ENCODE results near the gene FNDC7. TPM values are rescaled to one million over a fixed set of nuclear protein-coding genes. Genes with fewer than 3 reads are reported as not detected.
"Not testable (repeated sequence)": the region's sequence is repeated elsewhere in the genome, so short reads cannot be mapped to it uniquely, and the experiment has no call there.

Gene FNDC7
- not detected for polyA plus RNA-seq (ENCODE audit: insufficient read length)

DNA sequence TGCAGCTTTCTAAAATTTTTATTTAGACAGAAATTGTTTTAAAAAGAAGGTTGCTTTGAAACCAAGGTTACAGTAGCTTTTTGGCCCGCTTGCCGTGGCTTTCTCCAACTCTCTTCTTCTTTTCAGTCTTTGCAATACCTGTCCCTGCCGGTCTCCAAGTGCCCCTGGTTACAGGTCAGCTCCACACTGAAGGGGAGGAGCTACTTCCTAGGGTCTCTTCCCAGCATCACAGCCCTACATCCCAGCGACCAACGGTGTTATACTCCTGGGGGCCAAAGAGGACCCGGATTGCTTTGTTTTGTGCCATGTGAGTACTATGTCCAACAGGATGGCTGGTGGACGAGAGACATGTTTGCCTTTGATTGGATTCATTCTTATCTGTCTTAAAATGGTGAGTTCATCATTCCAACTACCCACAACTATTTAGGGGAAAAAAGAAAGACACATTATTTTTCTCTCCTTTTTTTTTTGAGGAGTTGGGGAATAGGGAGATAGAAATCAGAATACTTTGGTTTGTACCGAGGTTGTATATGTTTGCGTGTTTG, at the start of gene FNDC7:
Gene FNDC7 (plus strand): TSS at position 303 of the 545 bp plus-strand sequence. CDS start 26 bp downstream, at position 329.
- no peak for DNase-seq

DNA sequence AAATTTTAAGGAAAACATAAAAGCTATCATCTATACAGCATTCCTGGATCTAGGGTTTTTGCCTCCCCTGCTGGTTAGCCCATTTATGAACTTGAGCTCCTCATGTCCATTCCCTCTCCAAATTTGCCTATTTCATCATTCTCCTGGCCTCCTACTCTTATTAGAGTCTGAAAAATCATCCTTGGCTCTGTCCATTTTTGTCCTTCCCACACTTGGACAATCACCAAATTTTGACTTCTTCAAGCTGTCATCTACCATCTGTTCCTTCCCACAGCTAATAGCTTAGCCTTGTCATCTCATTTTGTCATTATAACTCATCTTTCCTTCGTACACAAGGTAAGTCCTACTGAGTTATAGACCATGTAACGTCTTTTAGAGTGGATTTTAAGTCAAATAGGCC, 49.6 kb upstream of the FNDC7 start:
- no peak for DNase-seq

GRCh38 chr1:108664481-108664880, 48.2 kb upstream of the FNDC7 start:
- no peak for DNase-seq

- no peak for DNase-seq
Observed at GRCh38 chr1:108665067-108665466, 47.6 kb upstream of the FNDC7 start.

GRCh38 chr1:108665771-108666170, 46.9 kb upstream of the FNDC7 start:
- DNase-seq: no peak

GRCh38 chr1:108667422-108667821, 45.3 kb upstream of the FNDC7 start:
- not testable (repeated sequence) for DNase-seq

GRCh38 chr1:108668777-108669176, 43.9 kb upstream of the FNDC7 start:
- DNase-seq: no peak

DNA sequence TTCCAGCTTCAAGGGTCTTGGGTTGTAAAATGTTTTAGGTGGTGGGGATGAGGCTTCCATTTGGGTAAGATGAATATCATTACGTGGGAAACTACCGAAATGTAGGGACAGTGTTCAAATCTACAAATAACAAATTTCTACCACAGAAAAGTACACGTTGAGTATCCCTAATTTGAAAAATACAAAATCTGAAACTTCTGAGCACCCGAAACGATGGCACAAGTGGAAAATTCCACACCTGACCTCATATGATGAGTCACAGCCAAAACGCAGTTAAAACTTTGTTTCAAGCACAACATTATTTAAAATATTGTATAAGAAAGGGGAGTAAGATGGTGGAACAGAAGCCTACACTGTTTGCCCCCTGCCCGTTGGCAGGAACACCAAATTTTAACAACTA, 43.0 kb upstream of the FNDC7 start:
- DNase-seq: no peak

- DNase-seq: no peak
Observed at GRCh38 chr1:108670131-108670773, 42.5 kb upstream of the FNDC7 start.

- DNase-seq: no peak
Observed at GRCh38 chr1:108671143-108671542, 41.6 kb upstream of the FNDC7 start.

GRCh38 chr1:108678706-108679105, 34.0 kb upstream of the FNDC7 start:
- no peak for DNase-seq

GRCh38 chr1:108679586-108680213, 33.0 kb upstream of the FNDC7 start:
- no peak for DNase-seq

GRCh38 chr1:108681701-108682100, 31.0 kb upstream of the FNDC7 start:
- not testable (repeated sequence) for DNase-seq

DNA sequence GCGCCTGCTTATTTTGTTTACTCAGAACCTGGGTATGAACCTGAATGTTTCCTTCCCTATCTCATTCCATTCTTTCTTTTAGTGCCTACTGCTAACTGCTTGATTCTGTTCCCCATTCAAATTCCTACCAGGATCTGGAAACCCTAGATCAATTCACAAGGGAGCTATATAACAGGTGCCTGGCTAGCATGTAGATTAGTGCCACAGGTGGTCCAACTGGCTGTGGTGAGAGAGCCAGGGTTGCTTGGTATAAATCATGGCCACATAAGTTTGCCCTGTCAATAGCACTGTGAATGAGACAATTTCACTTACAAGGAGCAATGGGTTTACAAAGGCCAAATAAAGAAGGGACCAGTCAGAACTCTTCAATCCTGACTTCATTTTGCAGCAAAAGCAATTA, 27.2 kb upstream of the FNDC7 start:
- no peak for DNase-seq

DNA sequence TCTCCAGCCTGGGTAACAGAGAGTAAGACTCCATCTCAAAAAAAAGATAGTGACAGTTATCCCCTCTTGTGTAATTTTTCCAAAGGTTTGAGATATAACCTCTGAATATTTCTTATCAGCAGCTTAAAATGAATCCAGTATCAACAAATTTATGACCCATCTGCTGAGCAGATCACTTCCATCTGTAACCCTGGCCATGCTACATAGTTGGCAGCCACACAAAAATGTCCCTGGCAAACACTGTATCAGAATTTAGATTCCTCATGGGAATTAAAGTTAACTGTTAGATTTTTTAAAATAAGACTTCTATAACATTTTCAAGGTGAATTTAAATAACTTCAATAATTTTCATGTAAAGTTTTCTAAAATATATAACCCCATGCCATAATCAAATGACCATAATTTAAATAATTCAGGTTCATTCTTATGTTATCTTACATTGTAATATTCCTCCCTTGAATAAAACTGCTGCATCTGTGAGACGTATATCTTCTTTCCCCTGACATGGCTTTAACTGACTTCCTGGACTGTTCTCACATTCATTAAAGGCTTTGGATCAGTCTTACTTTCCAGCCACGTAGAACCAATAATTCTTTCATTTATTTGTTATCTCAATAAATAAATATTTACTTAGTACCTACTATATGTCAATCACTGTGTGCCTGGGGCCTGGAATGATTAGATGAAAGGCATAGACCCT, 25.9 kb upstream of the FNDC7 start:
- no peak for DNase-seq

DNA sequence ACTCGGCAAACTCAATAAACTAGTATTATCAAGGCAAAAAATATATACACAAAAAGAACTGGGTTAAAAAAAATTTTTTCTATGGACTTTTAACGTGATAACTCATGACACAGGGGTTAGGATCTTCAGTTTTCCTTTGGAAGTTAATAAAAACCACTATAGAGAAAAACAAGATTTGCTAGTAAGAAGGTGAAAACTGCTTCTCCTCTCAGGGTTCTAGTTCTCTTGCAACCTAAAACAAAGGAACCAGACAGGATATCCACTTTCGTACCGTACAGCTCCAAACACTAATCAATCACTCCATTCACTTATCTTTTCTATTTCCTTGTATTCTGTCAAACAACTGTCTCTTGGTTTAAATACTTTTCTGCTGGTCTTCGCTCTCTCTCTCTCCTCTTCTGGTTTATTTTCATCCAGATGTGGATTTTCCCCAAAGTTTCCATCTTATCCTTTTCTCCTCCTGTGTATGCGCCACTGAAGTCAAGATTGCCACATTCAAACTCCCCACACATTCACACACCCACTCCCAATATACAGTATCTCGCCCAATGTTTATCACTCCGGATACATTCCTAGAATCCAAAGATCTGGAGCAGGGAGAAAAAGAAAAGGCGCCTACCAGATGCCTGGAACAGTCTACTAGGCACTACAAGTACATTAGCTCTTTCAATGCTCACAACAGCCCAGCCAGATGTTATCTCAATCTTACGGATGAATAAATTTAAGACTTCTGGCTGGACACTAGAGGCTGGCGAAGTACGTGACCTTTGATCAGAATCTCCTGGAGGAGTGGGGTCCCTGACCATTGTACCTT, 21.4 kb upstream of the FNDC7 start:
- DNase-seq: no peak

DNA sequence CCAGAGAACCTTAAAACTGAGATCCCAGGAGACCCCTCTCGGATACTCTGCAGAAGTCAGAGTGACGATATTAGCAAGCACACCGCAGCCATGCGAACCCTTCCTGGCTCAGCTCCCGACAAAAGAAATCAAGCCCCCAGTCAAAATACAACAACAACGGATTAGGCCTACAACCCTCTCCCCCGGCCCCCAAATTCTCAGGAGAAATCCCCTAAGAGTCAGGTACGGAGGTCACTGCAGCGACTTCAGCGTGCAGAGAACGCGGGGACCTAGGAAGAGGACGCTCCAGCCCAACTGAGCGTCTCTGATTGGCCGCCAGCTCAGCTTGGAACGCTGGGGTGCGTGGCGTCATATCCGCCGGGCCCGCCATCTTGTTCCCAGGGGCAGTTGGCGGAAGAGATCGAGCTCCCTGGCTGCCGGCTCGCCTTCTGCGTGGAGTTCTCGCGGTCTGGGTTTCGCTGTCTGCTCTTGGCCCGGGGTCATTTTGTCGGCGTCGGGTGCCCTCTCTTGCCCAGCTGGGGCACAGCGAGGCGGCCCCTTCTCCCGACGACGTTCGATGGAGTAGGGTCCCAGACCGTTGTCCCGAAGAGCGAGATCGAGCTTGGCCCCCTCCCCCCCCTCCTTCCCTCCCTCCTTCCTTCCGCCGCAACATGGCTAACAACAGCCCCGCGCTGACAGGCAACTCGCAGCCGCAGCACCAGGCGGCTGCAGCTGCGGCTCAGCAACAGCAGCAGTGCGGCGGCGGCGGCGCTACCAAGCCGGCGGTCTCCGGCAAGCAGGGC, 20.6 kb upstream of the FNDC7 start, which contains the start of gene PRPF38B:
Gene PRPF38B (plus strand): TSS at position 369 of the 782 bp plus-strand sequence. CDS start 282 bp downstream, at position 651.
- peak; percentile 96 for DNase-seq

- peak; percentile 78 for DNase-seq
Observed at GRCh38 chr1:108692724-108693655, 19.7 kb upstream of the FNDC7 start.

GRCh38 chr1:108695535-108695934, 17.2 kb upstream of the FNDC7 start:
- no peak for DNase-seq
